Breast epithelium (tissue), 4 donors: ENCODE results near the gene IL11RA. TPM values are rescaled to one million over a fixed set of nuclear protein-coding genes. Genes with fewer than 3 reads are reported as not detected.
A peak's percentile ranks its signal among the peaks of the same experiment; 100 is the strongest.

Experiments
- DNase-seq, 2 donors: peaks; one replicate each; pipeline ENCODE4 v3.0.0-alpha.2; 2019; ENCODE audit warnings: low spot score in 2 of 2
- H3K27ac ChIP-seq, 2 donors: fragments of 200-600 bp; sonication (generic) in 1 of 2; one replicate each; pipeline ENCODE4 v1.5.1; 2016 to 2019; ENCODE audit warnings: mild to moderate bottlenecking in 1 of 2
- H3K27me3 ChIP-seq, 2 donors: fragments of 200-600 bp; sonication (generic) in 1 of 2; one replicate each; pipeline versions ENCODE4 v1.5.1 to v1.6.0; 2017 to 2019; ENCODE audit warnings: control low read depth in 1 of 2, mild to moderate bottlenecking in 1 of 2
- H3K36me3 ChIP-seq: fragments of 200-600 bp; one replicate; pipeline ENCODE4 v1.5.1; 2019
- H3K4me1 ChIP-seq, 2 donors: fragments of 200-600 bp; sonication (generic); one replicate each; pipeline ENCODE4 v1.5.1; 2016 to 2019; ENCODE audit warnings: control low read depth in 1 of 2
- H3K4me3 ChIP-seq, 3 donors: fragments of 200-600 bp; sonication (generic); 1 replicate in 2 of 3; 2 replicates in 1 of 3; pipeline ENCODE4 v1.5.1; 2016 to 2019; ENCODE audit warnings: mild to moderate bottlenecking in 3 of 3, moderate library complexity in 2 of 3
- H3K9me3 ChIP-seq, 2 donors: fragments of 200-600 bp; sonication (generic) in 1 of 2; one replicate each; pipeline ENCODE4 v1.5.1; 2016 to 2019; ENCODE audit warnings: control low read depth in 1 of 2
- CTCF ChIP-seq, 3 donors: fragments of 450-650 bp; IDR thresholded peaks; one replicate each; pipeline ENCODE4 v1.5.1; 2016 to 2017; ENCODE audit warnings: antibody characterized with exemption in 3 of 3, mild to moderate bottlenecking in 3 of 3, moderate library complexity in 3 of 3
- POLR2A ChIP-seq: fragments of 450-650 bp; IDR thresholded peaks from one replicate; pipeline ENCODE4 v1.6.1; 2016; ENCODE audit warnings: antibody characterized with exemption, mild to moderate bottlenecking, moderate library complexity
- POLR2AphosphoS5 ChIP-seq, 3 donors: sonication (generic); formaldehyde crosslinking; IDR thresholded peaks; one replicate each; pipeline ENCODE4 v1.6.1; 2017; ENCODE audit warnings: antibody characterized with exemption in 3 of 3
- intact Hi-C: fragments of 100-400 bp; cut with DNase I; formaldehyde crosslinking; loops from one replicate; pipeline ENCODE4 v1.15.1; 2023; ENCODE audit warnings: low total_unique reads
- total RNA-seq, 3 donors: library from RNA; depleted of rRNA; stranded (reverse); fragments of >200 nt; gene quantifications; one replicate each; pipeline ENCODE4 v1.1.0, GENCODE V29; 2016

IL11RA gene
- total RNA-seq, 3 donors from 2014 or later: 20.3 to 45.5 (median 42.1) TPM

GRCh38 chr9:34665381-34666250, 13.6 kb downstream of the IL11RA start:
- peak in 1 of 3 donors; percentile 8 for TF ChIP-seq CTCF (IDR thresholded peaks at IDR 0.05)
- peak; percentile 83 to 94 (median 88) for TF ChIP-seq POLR2AphosphoS5 (IDR thresholded peaks at IDR 0.05)
- peak; percentile 74 for TF ChIP-seq POLR2A
- H3K27ac ChIP-seq: peak overlapping the region; percentile 97 to 98
- intact Hi-C loops: no loop called here
- H3K4me3 ChIP-seq: peak overlapping the region; percentile 67 to 84 (median 74)
- H3K27me3 ChIP-seq: no peaks in the 10 kb centered on the region
- no peaks in the 10 kb centered on the region for H3K36me3 ChIP-seq
- DNase-seq: peak; percentile 93 to 96
- H3K9me3 ChIP-seq: peaks cover 0 to 2% of the 10 kb centered on the region in 2 donors
- H3K4me1 ChIP-seq: no peaks in the 10 kb centered on the region

- Histone ChIP-seq H3K27me3 (no peaks in the 10 kb centered on the region), H3K27ac (no peak overlapping the region), H3K36me3 (no peaks in the 10 kb centered on the region), H3K4me3 (no peak overlapping the region), H3K9me3 (peaks cover 0 to 2% of the 10 kb centered on the region in 2 donors), H3K4me1 (no peaks in the 10 kb centered on the region)
- no peak for DNase-seq
- intact Hi-C loops: no loop called here
- no peak for TF ChIP-seq CTCF (IDR thresholded peaks at IDR 0.05)
- TF ChIP-seq POLR2AphosphoS5 (IDR thresholded peaks at IDR 0.05): no peak
- TF ChIP-seq POLR2A: no peak
These were observed 18.0 kb downstream of the IL11RA start for GRCh38 chr9:34669809-34670562.

GRCh38 chr9:34671307-34671706, 19.3 kb downstream of the IL11RA start:
- TF ChIP-seq POLR2AphosphoS5 (IDR thresholded peaks at IDR 0.05) (no peak), POLR2A (no peak), CTCF (IDR thresholded peaks at IDR 0.05) (no peak)
- H3K36me3 ChIP-seq: no peaks in the 10 kb centered on the region
- no peak for DNase-seq
- H3K9me3 ChIP-seq: peaks cover 0 to 2% of the 10 kb centered on the region in 2 donors
- H3K27ac ChIP-seq: no peak overlapping the region
- intact Hi-C loops: no loop called here
- H3K27me3 ChIP-seq: no peaks in the 10 kb centered on the region
- H3K4me3 ChIP-seq: no peak overlapping the region
- no peaks in the 10 kb centered on the region for H3K4me1 ChIP-seq

- Histone ChIP-seq H3K27ac (no peak overlapping the region), H3K9me3 (peaks cover 0 to 2% of the 10 kb centered on the region in 2 donors), H3K4me3 (no peak overlapping the region), H3K4me1 (no peaks in the 10 kb centered on the region), H3K27me3 (no peaks in the 10 kb centered on the region), H3K36me3 (no peaks in the 10 kb centered on the region)
- TF ChIP-seq POLR2A: no peak
- no peak for TF ChIP-seq CTCF (IDR thresholded peaks at IDR 0.05)
- no peak for TF ChIP-seq POLR2AphosphoS5 (IDR thresholded peaks at IDR 0.05)
- DNase-seq: no peak
- intact Hi-C loops: no loop called here
These were observed 22.5 kb downstream of the IL11RA start for GRCh38 chr9:34674440-34674839.
